ENCODE measurements around the gene EIF2B2. TPM values are rescaled to one million over a fixed set of nuclear protein-coding genes. Genes with fewer than 3 reads are reported as not detected.

The EIF2B2 gene
- total and polyA plus RNA-seq, 2 of the 13 experiments (the other 11 are each of a cell fraction or from before 2014, with no cell fraction given): 54.4 to 78.6 TPM

DNA sequence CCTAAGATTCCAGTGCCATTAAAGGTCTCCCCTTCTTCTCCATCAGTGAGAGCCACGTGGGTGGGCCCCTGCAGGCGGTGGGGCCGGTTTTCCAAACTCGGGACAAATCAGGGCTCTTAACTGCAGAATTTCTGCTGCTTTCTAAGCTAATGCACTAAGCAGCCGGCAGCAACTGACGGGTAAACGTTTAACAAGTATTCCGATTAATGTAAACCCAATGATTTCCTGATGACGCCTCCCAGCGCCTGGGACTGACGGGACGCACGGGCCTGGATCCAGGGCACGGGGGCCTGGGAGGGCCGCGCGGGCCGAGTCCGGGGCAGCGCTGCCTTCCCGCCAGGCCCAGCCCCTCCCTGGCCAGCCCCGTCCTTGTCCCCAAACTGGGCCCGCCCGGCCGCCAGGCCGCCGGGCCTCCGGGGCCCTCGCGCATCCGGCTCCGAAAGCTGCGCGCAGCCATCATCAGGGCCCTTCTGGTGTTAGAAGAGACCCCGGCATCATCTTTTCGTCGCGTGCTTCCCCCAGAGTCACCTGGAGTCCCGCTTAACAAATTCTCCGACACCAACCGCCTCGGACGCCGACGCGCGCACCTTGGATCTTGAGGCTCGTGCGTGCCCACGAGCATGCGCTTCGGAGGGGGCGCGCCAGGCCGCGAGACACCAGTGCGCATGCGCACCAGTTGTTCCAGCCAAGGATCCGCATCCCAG lies 48.3 kb downstream of the EIF2B2 start, which contains the start of gene MLH3 (continued):
- TF ChIP-seq, protein P1, sequence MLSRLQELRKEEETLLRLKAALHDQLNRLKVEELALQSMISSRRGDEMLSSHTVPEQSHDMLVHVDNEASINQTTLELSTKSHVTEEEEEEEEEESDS (CRISPR knock-in tag; IDR thresholded peaks at IDR 0.05; ENCODE audit: borderline replicate concordance): 0 out of 2 replicates have a peak, but pooled peaks have one; percentile 19
- TF ChIP-seq, protein P2, sequence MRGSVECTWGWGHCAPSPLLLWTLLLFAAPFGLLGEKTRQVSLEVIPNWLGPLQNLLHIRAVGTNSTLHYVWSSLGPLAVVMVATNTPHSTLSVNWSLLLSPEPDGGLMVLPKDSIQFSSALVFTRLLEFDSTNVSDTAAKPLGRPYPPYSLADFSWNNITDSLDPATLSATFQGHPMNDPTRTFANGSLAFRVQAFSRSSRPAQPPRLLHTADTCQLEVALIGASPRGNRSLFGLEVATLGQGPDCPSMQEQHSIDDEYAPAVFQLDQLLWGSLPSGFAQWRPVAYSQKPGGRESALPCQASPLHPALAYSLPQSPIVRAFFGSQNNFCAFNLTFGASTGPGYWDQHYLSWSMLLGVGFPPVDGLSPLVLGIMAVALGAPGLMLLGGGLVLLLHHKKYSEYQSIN (CRISPR knock-in tag; IDR thresholded peaks at IDR 0.05; ENCODE audit: borderline replicate concordance): no peak
- TF ChIP-seq, protein P3, sequence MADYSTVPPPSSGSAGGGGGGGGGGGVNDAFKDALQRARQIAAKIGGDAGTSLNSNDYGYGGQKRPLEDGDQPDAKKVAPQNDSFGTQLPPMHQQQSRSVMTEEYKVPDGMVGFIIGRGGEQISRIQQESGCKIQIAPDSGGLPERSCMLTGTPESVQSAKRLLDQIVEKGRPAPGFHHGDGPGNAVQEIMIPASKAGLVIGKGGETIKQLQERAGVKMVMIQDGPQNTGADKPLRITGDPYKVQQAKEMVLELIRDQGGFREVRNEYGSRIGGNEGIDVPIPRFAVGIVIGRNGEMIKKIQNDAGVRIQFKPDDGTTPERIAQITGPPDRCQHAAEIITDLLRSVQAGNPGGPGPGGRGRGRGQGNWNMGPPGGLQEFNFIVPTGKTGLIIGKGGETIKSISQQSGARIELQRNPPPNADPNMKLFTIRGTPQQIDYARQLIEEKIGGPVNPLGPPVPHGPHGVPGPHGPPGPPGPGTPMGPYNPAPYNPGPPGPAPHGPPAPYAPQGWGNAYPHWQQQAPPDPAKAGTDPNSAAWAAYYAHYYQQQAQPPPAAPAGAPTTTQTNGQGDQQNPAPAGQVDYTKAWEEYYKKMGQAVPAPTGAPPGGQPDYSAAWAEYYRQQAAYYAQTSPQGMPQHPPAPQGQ (CRISPR knock-in tag; IDR thresholded peaks at IDR 0.05; ENCODE audit: borderline replicate concordance): no peak
- TF ChIP-seq ZFYVE20 (CRISPR knock-in tag; IDR thresholded peaks at IDR 0.05; ENCODE audit: borderline replicate concordance, low read depth) (0 out of 2 replicates have a peak, but pooled peaks have one; percentile 51), POLR2AphosphoS5 (IDR thresholded peaks at IDR 0.05; ENCODE audit: low read depth, low read length) (peak; percentile 82), ZNF207 (IDR thresholded peaks at IDR 0.05; ENCODE audit: borderline replicate concordance) (no peak), CBX1 (IDR thresholded peaks at IDR 0.05; ENCODE audit: low read depth) (no peak), RELA (CRISPR knock-in tag; IDR thresholded peaks at IDR 0.05) (no peak), PTBP1 (IDR thresholded peaks at IDR 0.05; ENCODE audit: low read depth, low read length, poor library complexity, severe bottlenecking) (no peak), FOSL1 (CRISPR knock-in tag; IDR thresholded peaks at IDR 0.05; ENCODE audit: borderline replicate concordance) (no peak), ZNF180 (CRISPR knock-in tag; IDR thresholded peaks at IDR 0.05; ENCODE audit: borderline replicate concordance, low read depth) (no peak), SNRNP70 (IDR thresholded peaks at IDR 0.05; ENCODE audit: low read depth, low read length) (no peak)
- TF ChIP-seq, protein P4, sequence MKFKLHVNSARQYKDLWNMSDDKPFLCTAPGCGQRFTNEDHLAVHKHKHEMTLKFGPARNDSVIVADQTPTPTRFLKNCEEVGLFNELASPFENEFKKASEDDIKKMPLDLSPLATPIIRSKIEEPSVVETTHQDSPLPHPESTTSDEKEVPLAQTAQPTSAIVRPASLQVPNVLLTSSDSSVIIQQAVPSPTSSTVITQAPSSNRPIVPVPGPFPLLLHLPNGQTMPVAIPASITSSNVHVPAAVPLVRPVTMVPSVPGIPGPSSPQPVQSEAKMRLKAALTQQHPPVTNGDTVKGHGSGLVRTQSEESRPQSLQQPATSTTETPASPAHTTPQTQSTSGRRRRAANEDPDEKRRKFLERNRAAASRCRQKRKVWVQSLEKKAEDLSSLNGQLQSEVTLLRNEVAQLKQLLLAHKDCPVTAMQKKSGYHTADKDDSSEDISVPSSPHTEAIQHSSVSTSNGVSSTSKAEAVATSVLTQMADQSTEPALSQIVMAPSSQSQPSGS (CRISPR knock-in tag; IDR thresholded peaks at IDR 0.05): 0 out of 2 replicates have a peak, but pooled peaks have one; percentile 21
- TF ChIP-seq, protein P5, sequence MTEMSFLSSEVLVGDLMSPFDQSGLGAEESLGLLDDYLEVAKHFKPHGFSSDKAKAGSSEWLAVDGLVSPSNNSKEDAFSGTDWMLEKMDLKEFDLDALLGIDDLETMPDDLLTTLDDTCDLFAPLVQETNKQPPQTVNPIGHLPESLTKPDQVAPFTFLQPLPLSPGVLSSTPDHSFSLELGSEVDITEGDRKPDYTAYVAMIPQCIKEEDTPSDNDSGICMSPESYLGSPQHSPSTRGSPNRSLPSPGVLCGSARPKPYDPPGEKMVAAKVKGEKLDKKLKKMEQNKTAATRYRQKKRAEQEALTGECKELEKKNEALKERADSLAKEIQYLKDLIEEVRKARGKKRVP (CRISPR knock-in tag; IDR thresholded peaks at IDR 0.05): 0 out of 4 replicates have a peak, but pooled peaks of 1 of the 2 experiments have one; percentile 25
- TF ChIP-seq, protein P6, sequence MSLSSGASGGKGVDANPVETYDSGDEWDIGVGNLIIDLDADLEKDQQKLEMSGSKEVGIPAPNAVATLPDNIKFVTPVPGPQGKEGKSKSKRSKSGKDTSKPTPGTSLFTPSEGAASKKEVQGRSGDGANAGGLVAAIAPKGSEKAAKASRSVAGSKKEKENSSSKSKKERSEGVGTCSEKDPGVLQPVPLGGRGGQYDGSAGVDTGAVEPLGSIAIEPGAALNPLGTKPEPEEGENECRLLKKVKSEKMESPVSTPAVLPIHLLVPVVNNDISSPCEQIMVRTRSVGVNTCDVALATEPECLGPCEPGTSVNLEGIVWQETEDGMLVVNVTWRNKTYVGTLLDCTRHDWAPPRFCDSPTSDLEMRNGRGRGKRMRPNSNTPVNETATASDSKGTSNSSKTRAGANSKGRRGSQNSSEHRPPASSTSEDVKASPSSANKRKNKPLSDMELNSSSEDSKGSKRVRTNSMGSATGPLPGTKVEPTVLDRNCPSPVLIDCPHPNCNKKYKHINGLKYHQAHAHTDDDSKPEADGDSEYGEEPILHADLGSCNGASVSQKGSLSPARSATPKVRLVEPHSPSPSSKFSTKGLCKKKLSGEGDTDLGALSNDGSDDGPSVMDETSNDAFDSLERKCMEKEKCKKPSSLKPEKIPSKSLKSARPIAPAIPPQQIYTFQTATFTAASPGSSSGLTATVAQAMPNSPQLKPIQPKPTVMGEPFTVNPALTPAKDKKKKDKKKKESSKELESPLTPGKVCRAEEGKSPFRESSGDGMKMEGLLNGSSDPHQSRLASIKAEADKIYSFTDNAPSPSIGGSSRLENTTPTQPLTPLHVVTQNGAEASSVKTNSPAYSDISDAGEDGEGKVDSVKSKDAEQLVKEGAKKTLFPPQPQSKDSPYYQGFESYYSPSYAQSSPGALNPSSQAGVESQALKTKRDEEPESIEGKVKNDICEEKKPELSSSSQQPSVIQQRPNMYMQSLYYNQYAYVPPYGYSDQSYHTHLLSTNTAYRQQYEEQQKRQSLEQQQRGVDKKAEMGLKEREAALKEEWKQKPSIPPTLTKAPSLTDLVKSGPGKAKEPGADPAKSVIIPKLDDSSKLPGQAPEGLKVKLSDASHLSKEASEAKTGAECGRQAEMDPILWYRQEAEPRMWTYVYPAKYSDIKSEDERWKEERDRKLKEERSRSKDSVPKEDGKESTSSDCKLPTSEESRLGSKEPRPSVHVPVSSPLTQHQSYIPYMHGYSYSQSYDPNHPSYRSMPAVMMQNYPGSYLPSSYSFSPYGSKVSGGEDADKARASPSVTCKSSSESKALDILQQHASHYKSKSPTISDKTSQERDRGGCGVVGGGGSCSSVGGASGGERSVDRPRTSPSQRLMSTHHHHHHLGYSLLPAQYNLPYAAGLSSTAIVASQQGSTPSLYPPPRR (CRISPR knock-in tag; IDR thresholded peaks at IDR 0.05; ENCODE audit: borderline replicate concordance): no peak
- TF ChIP-seq, protein P7, sequence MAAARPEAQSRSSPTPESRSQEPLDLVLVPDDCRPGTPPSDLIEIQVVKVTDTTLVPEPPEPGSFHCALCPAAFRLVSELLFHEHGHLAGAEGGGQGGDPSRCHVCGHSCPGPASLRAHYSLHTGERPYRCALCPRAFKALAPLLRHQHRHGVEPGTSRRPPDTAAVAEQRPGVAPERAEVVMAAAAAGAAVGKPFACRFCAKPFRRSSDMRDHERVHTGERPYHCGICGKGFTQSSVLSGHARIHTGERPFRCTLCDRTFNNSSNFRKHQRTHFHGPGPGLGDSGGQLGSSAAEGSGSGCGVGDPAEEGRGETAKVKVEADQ (CRISPR knock-in tag; IDR thresholded peaks at IDR 0.05; ENCODE audit: borderline replicate concordance): peak; percentile 21; the same call in 1 of the 2 replicates

Data from HepG2 (cell line).